GM18519 (cell line): ENCODE data around the gene MAP3K3.
"Not testable (repeated sequence)": the region's sequence is repeated elsewhere in the genome, so short reads cannot be mapped to it uniquely, and the experiment has no call there.

Source experiments
- ATAC-seq: cut with Tn5 transposase; IDR thresholded peaks from one replicate; pipeline ENCODE4 v1.9.1; 2021; ENCODE audit warnings: mild to moderate bottlenecking, moderate library complexity; ENCODE audit not compliant: unreplicated experiment, low FRiP score

MAP3K3 gene

GRCh38 chr17:63703556-63704258 is 81.5 kb downstream of the MAP3K3 start:
- ATAC-seq: no peak

GRCh38 chr17:63704259-63704576 is 82.0 kb downstream of the MAP3K3 start:
- no peak for ATAC-seq

GRCh38 chr17:63704836-63705235 is 82.6 kb downstream of the MAP3K3 start:
- ATAC-seq: no peak

- no peak for ATAC-seq
These were observed 83.4 kb downstream of the MAP3K3 start for GRCh38 chr17:63705657-63706056.

GRCh38 chr17:63706336-63707082 is 84.3 kb downstream of the MAP3K3 start:
- ATAC-seq: no peak

- no peak for ATAC-seq
These were observed 84.9 kb downstream of the MAP3K3 start for GRCh38 chr17:63707151-63707550.

- ATAC-seq: no peak
These were observed 86.9 kb downstream of the MAP3K3 start for GRCh38 chr17:63709110-63709509.

GRCh38 chr17:63714550-63715277 is 92.5 kb downstream of the MAP3K3 start:
- no peak for ATAC-seq

GRCh38 chr17:63716426-63716825 is 94.2 kb downstream of the MAP3K3 start:
- no peak for ATAC-seq

GRCh38 chr17:63718988-63719387 is 96.8 kb downstream of the MAP3K3 start:
- no peak for ATAC-seq

GRCh38 chr17:63720194-63720593 is 98.0 kb downstream of the MAP3K3 start:
- ATAC-seq: not testable (repeated sequence)

GRCh38 chr17:63722403-63722802 is 100.2 kb downstream of the MAP3K3 start:
- no peak for ATAC-seq

GRCh38 chr17:63735691-63736090 is 113.5 kb downstream of the MAP3K3 start:
- no peak for ATAC-seq

GRCh38 chr17:63740464-63741142 is 118.4 kb downstream of the MAP3K3 start:
- ATAC-seq: no peak

- no peak for ATAC-seq
These were observed 118.9 kb downstream of the MAP3K3 start for GRCh38 chr17:63741143-63741407.

- ATAC-seq: peak; percentile 80
These were observed 119.4 kb downstream of the MAP3K3 start, which contains the start of gene STRADA for GRCh38 chr17:63741408-63742173. STRADA (minus strand) TSS chr17:63741799; CDS start chr17:63728369, 13,430 bp downstream.
